ENCODE measurements around the gene RTEL1.
A peak's percentile ranks its signal among the peaks of the same experiment; 100 is the strongest.

The RTEL1 gene

GRCh38 chr20:63739130-63740069 is 81.3 kb downstream of the RTEL1 start, which contains the start of gene SLC2A4RG (continued):
- TF ChIP-seq ZNF544 (tag by site-specific recombination; IDR thresholded peaks at IDR 0.05) (no peak), WT1 (tag by site-specific recombination; IDR thresholded peaks at IDR 0.05) (no peak), ZBTB20 (tag by site-specific recombination; IDR thresholded peaks at IDR 0.05) (peak; percentile 27; the same call in 1 of the 2 replicates), ZNF121 (tag by site-specific recombination; IDR thresholded peaks at IDR 0.05) (no peak), ZFHX2 (tag by site-specific recombination; conservative IDR thresholded peaks at IDR 0.05) (peak; percentile 57; the same call in 1 of the 2 replicates), SP7 (tag by site-specific recombination; IDR thresholded peaks at IDR 0.05) (peak; percentile 15; the same call in 1 of the 2 replicates), ZNF202 (tag by site-specific recombination; IDR thresholded peaks at IDR 0.05; ENCODE audit: borderline replicate concordance) (no peak), ZNF391 (tag by site-specific recombination; IDR thresholded peaks at IDR 0.05; ENCODE audit: borderline replicate concordance, low read depth) (no peak), RBAK (tag by site-specific recombination; IDR thresholded peaks at IDR 0.05) (no peak), ZSCAN18 (tag by site-specific recombination; IDR thresholded peaks at IDR 0.05) (no peak), KLF1 (tag by site-specific recombination; IDR thresholded peaks at IDR 0.05) (no peak), ZNF473 (tag by site-specific recombination; IDR thresholded peaks at IDR 0.05) (no peak), ZNF518A (tag by site-specific recombination; conservative IDR thresholded peaks at IDR 0.05; ENCODE audit: low read depth) (no peak), KLF16 (tag by site-specific recombination; IDR thresholded peaks at IDR 0.05) (no peak), ZNF24 (tag by site-specific recombination; IDR thresholded peaks at IDR 0.05) (no peak), ZBTB7A (tag by site-specific recombination; IDR thresholded peaks at IDR 0.05; ENCODE audit: low read depth) (no peak), GLIS2 (tag by site-specific recombination; IDR thresholded peaks at IDR 0.05) (peak; percentile 92), ZBTB1 (tag by site-specific recombination; IDR thresholded peaks at IDR 0.05) (no peak), GLI2 (tag by site-specific recombination; IDR thresholded peaks at IDR 0.05; ENCODE audit: borderline replicate concordance, low read depth) (no peak), ZNF704 (tag by site-specific recombination; IDR thresholded peaks at IDR 0.05) (no peak), ZFP37 (tag by site-specific recombination; IDR thresholded peaks at IDR 0.05) (no peak), HIC1 (tag by site-specific recombination; IDR thresholded peaks at IDR 0.05) (peak; percentile 40; the same call in 1 of the 2 replicates), ZNF596 (tag by site-specific recombination; IDR thresholded peaks at IDR 0.05) (no peak), ZNF558 (tag by site-specific recombination; IDR thresholded peaks at IDR 0.05) (no peak), ZBTB8A (tag by site-specific recombination; IDR thresholded peaks at IDR 0.05) (peak; percentile 74), ZNF600 (tag by site-specific recombination; IDR thresholded peaks at IDR 0.05) (no peak), SCRT2 (tag by site-specific recombination; IDR thresholded peaks at IDR 0.05) (no peak), ZNF670 (tag by site-specific recombination; IDR thresholded peaks at IDR 0.05; ENCODE audit: low read depth) (no peak), OVOL3 (tag by site-specific recombination; IDR thresholded peaks at IDR 0.05) (no peak), ZNF830 (tag by site-specific recombination; IDR thresholded peaks at IDR 0.05; ENCODE audit: low read depth) (no peak), SCRT1 (tag by site-specific recombination; IDR thresholded peaks at IDR 0.05; ENCODE audit: borderline replicate concordance) (no peak)

Measured in HEK293 (cell line).